HTERT RPE-1 (cell line): ENCODE data around the gene ACLY.

Source experiments
- in situ Hi-C: fragments of 300-500 bp; cut with MboI; formaldehyde crosslinking; loops from 4 replicates; pipeline ENCODE4 v1.14.3; 2020; ENCODE audit warnings: low sequenced_read_pairs

The ACLY gene

DNA sequence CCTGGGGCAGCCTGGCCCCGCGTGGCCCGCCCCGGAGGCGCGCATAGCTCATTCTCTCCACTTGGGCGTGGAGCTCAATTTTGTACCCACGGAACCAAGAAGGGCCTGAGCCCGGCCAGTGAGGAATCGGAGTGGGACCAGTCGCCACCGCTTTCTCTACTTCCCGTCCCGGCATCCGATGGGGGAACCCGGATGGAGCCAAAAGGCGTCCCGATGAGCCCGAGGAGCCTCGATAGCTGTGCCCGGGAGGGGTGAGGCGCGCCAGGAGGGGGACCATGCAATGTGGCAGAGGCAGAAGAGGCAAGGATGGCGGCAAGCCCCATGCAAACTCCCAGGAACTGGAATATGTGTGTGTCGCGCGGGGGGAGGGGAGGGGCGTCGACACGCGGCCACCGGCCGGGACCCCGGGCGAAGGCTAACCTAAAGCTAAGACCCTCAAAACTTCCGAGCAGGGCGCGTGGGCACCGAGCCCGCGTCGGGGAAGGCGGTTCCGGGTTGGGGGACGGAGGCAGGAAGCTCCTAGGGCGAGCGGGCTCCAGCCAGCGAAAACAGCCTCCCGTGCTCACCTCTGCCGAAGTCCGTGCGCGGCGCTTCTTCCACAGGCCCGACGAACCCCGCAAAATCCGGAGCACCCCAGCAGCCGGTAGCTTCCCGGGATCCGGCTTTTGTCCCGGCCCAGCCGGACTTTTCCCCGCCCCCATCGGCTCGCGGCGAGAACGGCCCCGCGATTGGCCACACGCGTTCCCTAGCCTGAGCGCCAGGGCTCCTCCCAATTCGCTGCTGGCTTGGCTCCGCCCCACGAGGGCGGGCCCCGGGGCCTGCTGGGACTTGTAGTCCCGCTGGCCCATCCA lies at the start of gene ACLY:
TSS of gene ACLY (minus strand) at position 638 of the 851 bp plus-strand sequence. CDS start 5,078 bp downstream, outside the sequence.
- in situ Hi-C loops: no loop called here

DNA sequence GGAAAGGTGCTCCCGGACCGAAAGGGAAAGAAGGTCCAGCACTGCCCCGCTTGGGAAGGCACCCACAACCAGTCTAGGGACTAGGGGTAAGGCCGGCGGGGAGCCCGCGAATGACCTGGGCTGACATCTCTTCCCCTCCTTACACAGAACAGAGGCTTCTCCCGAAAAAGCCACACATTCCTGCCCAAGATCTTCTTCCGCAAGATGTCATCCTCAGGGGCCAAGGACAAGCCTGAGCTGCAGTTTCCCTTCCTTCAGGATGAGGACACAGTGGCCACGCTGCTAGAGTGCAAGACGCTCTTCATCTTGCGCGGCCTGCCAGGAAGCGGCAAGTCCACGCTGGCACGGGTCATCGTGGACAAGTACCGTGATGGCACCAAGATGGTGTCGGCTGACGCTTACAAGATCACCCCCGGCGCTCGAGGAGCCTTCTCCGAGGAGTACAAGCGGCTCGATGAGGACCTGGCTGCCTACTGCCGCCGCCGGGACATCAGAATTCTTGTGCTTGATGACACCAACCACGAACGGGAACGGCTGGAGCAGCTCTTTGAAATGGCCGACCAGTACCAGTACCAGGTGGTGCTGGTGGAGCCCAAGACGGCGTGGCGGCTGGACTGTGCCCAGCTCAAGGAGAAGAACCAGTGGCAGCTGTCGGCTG lies 49.3 kb upstream of the ACLY start:
- in situ Hi-C loops: no loop called here

DNA sequence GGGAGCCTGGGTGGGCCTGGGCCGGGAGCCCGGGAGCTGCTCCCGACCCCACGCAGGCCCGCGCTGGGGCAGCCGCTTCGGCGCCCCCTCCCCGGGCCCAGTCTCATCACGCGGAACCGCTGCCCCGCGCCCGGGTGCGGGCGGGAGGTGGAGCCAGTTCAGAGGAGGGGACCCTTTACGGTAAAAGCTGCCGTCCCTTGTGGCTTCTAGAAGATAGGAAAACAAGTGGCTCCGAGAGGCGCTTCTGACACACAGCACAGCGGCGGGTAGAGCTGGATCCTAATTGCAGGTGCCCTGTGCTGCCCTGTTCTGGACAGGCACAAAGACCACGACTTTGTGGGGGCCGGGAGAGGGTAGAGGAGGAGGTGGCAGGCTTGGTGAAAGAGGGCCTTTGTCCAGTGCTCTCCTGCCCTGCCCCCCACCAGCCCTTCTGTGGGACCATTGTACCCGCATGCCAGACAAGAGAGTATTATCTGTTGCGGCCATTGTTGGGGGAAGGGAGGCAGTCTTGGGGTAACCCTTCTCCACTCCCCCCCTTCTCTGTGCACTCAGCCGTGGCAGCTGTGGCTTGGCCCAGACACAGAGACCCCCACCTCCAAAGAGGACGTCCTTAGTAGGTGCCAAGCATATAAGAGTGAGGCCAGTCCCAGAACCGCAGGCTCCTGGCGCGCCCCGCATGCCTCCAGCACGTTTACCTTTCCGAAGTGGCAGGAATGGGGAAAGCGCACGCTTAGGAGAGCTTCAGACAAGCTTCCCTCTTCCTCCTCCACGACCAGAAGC lies 48.6 kb upstream of the ACLY start:
- in situ Hi-C loops: no loop called here

DNA sequence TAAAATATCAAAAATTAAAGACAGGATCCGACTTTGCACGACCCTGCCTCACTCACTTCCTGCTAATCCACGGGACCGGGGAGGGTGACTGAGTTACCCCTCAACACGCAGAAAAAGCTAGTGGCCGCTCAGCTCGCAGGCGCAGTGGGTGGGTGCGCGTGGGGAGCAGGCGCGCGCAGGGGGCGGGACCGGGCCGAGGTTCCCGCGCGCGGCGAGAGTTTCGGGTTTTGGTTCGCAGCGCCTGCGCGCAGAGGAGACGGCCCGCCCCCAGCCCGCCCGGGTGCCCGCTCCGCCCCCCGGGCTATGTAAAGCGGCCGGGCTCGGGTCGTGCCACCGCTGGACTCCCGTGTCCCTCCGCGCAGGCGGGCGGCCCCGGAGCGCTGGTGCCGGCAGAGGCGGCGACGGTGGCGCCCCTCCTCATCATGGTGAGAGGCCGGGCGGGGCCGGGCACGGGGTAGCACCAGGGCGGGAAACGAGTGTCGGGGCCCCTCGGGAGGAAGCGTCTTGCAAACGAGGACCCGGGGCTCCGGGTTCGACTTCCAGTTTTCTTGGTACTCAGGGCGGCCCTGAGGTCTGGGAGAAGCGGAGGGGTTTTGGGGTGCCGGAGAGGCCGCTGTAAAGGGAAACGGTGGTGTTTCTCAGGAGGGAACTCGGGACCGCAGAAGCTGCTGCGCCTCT lies 47.9 kb upstream of the ACLY start, which contains the start of gene CNP:
TSS of gene CNP (plus strand) at position 333 of the 678 bp plus-strand sequence. CDS start at position 423, 90 bp downstream.
- in situ Hi-C loops: no loop called here

DNA sequence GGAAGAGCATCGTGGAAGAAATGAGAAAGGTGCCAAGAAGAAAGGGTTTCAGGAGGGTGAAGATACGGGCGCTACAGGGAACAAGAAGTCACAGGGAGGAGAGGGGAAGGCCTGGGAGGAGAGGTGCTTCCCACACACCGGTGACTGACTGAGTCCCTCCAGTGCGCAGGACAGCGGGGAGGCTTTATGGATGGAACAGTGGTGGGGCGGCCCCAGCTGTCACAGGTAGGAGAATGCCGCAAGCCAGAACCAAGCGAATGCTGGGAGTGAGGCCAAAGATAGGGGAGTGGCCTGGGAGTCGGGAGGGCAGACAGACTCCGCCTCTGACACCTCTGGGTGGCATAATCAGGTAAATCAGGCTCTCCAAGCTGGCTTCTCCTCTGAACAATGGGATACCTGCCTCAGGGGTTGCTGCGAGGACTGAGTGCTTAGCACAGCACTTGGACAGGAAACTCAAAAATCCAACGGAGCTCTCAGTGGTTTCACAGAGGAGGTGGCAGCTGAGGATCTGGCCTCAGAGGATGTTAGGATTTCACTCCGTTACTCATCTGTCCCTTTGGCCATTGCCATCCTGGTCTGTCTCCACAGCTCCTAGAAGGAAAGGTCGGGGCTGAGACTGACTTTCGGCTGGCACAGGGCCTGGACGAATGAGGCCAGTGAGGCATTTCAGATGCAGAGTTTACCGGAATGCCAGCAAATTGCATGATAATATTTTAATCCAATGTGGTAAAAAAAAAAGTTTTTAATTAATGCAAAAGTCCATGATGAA lies 47.1 kb upstream of the ACLY start:
- in situ Hi-C loops: no loop called here

DNA sequence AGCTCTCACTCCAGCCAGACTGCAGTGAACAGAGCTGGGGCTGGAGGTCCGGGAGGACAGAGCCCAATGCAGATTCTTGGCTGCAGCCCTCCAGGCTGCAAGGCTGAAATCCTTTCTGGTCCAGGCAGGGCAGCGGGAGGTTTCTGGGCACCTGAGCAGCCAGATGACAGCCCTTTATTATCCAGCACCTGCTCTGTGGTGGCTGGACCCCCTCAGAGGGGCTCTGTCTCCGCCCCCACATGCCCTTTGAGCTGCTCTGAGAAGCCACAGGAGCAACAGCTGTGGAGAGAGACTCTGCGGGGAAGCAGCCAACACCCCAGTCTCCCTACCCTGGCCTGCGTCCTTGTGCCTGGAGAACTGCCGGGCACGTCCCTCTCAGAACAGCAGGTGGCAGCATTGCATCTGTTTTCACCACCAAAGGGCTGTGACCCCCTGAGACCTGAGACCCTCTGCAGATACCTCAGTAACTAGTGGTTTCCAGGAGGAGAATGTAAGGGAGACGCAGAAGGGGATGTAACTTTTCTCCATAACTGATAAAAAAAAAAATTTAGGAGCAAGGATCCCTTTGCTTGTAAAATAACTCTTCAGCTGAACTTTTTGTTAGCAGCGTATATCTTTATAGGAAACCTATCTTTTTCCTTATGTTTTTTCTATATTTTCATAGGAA lies 44.1 kb upstream of the ACLY start:
- in situ Hi-C loops: no loop called here

DNA sequence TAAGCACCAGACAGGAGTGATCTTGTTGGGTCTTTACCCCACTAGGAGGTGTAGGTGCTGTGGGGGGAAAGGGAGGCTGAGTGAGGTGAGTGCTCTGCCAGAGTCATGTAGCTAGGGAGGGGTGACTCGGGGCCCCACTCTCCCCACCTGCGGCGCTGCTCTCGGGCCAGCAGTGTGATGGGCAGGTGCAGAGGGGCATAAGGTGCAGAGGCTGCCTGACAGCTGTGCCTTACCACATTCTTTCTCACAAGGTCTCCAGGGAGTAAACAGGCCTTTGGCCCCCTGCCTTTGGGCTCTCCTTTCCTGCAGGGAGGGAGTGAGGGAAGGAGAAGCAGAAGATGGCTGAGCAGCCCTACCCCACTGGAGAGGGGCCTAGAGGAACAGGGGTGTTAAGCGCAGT lies 43.4 kb upstream of the ACLY start:
- in situ Hi-C loops: no loop called here

DNA sequence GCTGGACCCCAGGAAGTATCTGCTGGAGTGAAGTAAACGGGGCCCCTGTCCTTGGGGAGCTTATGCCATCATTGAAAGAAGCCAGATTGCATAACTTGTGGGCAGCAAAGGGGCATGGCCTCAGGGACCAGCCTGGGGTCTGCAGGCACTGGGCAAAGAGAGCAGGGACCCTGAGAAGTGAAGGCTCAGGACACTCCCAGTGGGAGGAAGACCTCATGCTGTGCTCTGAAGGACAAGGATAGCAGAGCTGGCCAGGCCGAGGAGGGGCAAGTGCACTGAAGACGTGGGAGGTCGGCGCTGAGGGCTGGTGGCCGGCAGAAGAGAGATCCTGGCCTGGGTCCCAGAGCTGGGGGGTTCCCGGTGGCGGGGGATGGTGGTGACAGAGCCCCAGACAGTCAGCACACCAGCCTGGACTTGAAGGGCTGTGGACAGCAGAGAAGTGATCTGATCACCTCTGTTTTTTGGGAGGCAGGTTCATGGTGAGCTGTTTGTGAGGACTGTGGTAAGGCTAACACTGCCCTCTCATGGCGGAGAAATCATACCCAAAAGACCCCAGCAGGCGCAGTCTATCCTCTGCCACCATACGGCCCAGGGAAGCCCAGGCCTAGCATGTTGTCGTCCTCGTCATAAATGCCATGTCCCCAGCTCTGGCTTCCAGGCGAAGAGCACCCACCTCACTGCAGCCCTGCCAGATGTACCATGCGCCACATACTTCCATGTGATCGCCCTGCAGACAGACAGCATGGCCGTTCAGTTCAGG lies 40.8 kb upstream of the ACLY start:
- in situ Hi-C loops: no loop called here

DNA sequence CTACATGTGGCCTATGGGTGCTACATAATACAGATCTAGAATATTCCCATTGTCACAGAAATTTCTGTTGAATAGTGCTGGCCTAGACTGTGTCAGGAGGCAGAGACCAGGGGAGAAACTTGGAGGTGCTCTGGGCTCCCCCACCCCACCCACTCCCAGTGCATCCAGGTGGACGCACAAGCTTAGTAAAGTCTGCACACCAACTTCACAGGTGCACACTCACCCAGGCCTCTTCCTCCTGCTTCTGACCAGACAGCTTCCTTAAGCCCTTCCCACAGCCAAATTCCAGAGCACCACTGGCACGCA lies 40.2 kb upstream of the ACLY start:
- in situ Hi-C loops: no loop called here

DNA sequence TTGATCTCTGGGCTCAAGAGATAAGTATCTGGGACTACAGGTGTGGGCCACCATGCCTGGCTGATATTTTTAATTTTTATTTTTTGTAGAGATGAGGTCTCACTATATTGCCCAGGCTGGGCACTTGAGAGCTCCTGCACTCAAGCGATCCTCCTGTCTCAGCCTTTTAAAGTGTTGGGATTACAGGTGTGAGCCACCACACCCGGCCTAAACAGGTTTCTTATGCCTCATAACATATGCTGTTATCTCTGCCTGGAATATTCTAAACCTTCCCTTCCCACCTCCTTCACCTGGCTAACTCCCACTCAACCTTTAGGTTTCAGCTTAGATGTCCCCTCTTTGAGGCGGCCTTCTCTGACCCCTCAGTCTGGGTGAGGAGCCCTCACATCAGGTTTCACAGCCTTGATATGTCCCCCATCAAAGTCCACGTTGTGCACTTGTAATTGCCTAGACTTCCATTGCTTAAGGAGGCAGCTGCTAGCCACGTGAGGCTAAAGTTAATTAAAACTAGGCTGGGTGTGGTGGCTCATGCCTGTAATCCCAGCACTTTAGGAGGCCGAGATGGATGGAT lies 39.2 kb upstream of the ACLY start:
- in situ Hi-C loops: no loop called here

DNA sequence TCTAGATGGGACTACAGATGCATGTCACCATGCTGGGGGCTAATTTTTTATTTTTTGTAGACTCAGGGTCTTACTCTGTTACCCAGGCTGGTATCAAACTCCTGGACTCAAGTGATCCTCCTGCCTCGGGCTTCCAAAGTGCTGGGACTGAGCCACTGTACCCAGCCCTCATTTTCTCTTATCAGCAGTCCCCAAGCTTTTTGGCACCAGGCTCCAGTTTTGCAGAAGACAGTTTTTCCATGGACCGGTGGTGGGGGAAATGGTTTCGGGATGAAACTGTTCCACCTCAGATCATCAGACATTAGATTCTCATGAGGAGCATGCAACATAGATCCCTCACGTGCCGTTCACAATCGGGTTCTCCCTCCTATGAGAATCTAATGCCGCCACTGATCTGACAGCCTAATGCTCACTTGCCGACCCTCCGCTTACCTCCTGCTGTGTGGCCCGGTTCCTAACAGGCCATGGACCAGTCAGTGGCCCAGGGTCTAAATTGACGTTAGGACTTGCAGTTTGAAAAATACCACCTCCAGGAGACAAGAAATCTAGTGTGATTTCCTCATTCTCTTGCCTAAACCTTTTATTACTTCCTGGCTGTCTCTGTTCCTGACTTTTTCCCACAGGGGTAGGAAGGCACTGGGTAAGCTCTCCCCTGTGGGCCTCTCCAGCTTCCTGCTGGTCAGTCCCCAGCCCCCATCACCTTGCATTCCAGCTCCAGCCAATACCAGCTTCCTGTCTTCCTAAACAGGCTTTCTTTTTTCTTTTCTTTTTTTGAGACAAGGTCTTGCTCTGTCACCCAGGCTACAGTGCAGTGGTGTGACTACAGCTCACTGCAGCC lies 38.5 kb upstream of the ACLY start:
- in situ Hi-C loops: no loop called here

DNA sequence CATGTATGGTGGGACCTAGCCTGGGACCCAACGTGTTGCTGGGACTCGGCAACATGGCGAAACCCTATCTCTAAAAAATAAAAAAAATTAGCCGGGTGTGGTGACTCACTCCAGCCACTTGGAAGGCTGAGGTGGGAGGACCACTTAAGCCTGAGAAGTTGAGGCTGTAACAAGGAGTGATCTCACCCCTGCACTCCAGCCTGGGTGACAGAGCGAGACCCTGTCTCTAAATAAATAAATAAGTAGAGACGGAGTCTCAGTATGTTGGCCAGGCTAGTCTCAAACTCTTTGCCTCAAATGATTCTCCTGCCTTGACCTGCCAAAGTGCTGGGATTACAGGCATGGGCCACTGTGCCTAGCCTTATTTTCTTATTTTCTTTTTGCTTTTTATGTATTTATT lies 37.8 kb upstream of the ACLY start:
- in situ Hi-C loops: no loop called here

DNA sequence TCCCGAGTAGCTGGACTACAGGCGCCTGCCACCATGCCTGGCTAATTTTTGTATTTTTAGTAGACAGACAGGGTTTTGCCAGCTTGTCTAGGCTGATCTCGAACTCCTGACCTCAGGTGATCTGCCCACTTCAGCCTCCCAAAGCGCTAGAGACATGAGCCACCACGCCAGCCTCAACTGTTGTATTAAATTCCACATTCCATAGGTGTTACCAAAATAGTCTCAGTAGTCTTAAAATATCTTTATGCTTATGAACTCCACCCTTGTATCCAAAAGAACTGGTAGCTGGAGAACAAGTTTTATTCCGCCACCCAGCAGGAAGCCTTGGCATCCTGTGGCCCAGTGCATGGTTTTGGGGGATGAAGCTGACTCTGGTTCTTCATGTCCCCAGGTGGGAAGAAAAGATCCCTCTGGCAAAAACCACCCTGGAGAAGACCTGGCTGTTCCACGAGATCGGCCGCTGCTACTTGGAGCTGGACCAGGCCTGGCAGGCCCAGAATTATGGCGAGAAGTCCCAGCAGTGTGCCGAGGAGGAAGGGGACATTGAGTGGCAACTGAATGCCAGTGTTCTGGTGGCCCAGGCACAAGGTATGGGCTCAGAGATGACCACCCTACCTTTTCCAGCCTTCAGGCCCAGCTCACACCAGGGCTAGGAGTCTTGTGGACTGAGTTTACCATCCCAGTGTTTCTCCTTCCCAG lies 30.2 kb upstream of the ACLY start:
- in situ Hi-C loops: no loop called here

DNA sequence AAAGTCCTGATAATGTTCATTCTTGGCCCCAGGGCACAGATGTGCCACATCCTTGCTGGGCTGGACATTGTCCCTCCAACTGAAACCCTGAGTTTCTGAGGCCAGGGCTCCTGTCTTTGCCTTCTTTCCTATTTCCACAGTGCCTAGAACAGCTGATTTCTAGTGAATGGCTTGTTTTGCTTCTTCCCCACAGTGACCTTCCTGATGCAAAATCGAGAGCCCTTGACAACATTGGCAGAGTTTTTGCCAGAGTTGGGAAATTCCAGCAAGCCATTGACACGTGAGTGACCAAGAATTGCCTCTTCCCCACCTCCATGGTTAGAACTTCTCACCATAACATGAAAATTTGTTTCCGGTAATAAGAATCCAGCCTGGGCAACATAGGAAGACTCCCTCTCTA lies 26.2 kb upstream of the ACLY start:
- in situ Hi-C loops: no loop called here

DNA sequence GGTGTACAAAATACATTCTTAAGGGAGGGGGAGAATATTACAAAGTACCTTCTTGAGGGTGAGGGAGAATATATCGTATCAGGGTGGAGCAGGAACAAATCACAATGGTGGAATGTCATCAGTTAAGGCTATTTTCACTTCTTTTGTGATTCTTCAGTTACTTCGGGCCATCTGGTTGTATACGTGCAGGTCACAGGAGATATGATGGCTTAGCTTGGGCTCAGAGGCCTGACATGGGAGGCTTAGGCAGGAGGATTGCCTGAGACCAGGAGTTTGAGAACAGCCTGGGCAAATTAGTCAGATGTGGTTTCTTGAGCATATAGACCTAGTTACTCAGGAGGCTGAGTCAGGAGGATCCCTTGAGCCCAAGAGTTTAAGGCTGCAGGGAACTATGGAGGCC lies 24.7 kb upstream of the ACLY start:
- in situ Hi-C loops: no loop called here

DNA sequence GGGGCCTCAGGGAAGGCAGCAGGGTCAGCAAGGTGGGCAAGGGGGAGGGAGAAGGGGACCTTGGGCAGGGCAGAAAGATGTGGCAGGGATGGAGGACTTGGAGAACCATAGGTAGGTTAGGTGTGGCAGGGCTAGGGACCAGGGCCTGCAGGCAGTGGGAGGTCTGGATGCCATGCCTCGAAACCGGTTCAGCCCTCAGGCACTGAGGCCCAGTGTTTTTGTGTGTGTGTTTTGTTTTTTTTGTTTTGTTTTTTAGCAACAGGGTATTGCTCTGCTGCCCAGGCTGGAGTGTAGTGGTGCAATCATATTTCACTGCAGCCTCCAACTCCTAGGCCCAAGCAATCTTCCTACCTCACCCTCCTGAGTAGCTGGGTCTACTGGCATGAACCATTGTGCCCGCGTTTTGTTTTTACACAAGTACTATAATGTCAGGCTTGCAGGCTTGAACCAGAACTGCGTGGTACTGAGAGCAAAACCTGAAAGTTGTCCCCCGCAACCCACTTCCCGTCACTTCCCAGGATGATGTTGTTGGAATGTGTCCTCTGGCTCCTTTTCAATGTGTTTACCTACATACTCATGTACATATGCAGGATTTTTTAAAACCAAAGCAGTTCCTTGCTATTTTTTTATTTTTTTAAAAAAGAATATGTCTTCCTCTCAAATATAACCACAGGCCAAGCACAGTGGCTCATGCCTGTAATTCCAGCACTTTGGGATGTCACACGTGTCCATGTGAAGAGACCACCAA lies 24.0 kb upstream of the ACLY start:
- in situ Hi-C loops: no loop called here

DNA sequence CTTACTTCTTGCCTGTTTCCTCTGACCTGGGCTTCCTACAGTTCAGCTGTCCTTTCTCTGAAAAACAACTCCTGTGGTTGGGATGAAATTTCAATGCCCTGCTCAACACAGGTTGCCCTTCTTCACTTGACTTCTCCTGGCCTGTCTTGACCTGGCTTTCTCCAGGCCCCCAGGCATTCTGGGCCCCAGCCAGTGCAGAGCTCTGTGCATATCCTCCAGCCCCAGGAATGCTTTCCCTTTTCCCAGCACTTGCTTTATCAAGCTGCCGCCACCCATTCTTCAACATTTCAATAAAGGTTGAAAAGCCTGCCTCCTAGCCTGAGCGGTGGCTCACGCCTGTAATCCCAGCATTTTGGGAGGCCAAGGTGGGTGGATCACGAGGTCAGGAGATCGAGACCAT lies 22.4 kb upstream of the ACLY start:
- in situ Hi-C loops: no loop called here
